GM20431 (cell line): ENCODE measurements around the gene TEDC1.

Experiments
- in situ Hi-C: fragments of 300-500 bp; cut with MseI, MboI; formaldehyde crosslinking; loops from one replicate; pipeline ENCODE4 v1.15.0; 2020; ENCODE audit warnings: low sequenced_read_pairs; ENCODE audit not compliant: unreplicated experiment

Gene TEDC1

DNA sequence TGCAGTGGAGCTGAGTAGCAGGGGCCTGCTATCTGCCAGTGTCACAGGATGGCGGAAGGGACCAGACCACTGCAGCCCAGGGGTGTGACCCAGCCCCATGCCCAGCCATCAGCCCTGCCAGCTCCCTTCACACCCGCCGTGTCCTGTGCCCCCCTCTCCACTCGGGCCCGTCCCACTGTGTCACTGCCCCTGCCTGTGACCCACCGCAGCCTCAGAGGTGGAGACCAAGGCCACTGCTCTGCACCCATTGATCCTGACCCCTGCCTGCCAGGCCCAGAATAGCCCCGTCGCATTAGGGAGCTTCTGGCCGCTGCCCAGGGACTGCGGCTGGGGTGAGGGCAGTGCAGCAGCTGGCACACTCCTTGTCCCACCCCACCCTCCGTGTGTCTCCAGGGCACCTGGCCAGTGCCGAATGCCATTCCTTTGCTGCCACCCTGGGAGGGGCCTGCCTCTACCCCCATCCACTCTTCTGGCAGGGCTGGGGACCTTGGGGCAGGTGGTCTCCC is 18.5 kb upstream of the TEDC1 start:
- in situ Hi-C loops, result no loop called here

DNA sequence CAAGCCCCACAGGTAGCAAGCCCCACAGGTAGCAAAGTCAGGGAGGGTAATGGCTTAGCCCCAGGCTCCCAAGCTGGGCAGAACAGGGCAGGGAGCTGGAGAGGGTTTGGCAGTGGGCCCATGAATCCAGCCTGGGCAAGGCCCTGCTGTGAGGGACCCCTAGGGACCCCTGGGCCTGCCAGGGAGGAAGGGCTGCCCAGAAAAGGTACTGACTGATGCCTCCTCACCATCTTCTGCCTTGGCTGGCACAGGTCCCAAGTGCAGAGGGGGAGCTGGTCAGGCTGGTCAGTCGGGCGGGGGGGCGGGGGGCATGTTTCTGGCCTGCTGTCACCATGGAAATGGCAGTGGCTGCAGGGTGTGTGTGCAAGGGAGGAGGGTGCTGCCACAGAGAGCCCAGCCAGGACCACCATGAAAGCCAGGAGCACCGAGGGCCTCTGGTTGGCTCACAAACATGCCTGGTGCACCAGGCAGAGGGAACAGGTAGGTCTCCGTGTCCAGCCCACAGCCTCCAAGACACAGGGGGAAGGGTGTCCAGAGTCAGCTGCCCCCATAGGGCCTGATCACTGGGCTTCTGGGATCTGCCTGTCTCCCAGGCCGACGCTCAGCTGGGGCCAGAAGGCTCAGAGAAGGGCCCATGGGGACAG is 17.9 kb upstream of the TEDC1 start:
- in situ Hi-C loops, result no loop called here

- in situ Hi-C loops, result no loop called here
Observed at GRCh38 chr14:105473677-105474482, 17.2 kb upstream of the TEDC1 start.

DNA sequence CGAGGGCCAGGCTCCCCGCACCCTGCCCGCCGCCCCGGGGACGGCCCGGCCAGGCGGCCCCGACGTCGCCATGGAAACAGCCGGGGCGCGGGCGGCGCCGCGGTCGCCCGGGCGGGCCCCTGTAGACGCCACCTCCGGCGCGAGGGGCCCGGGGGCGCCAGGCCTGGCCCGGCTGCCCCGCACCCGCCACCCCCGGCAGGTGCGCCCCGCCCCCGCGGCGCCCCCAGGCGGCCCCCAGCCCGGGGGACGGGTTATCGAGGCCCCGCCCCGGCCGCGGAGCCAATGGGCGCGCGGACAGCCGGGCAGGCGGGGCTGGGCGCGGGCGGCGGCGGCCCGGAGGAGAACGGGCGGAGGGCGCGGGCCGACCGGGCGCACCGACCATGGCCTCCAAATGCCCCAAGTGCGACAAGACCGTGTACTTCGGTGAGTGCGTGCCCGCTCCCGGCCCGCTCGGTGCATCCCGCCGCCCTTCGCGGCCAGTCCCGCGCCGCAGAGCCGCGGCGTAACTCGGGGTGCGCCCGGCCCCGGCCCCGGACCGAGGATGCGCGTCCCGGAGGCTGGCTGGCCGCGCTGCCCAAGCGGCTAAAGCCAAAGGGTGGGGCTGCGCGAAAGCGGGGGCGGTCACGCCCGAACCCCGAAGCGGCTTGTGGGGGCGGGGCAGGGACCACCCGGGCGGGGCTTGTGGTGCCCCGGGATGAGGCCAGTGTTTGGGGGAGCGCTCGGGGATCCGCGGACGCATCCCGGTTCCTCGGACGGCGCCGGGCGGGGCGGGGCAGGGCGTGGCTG is 16.4 kb upstream of the TEDC1 start, which contains the start of gene CRIP2:
TSS of gene CRIP2 (plus strand) at position 339 of the 786 bp plus-strand sequence. CDS start at position 381, 42 bp downstream.
- in situ Hi-C loops, result no loop called here

DNA sequence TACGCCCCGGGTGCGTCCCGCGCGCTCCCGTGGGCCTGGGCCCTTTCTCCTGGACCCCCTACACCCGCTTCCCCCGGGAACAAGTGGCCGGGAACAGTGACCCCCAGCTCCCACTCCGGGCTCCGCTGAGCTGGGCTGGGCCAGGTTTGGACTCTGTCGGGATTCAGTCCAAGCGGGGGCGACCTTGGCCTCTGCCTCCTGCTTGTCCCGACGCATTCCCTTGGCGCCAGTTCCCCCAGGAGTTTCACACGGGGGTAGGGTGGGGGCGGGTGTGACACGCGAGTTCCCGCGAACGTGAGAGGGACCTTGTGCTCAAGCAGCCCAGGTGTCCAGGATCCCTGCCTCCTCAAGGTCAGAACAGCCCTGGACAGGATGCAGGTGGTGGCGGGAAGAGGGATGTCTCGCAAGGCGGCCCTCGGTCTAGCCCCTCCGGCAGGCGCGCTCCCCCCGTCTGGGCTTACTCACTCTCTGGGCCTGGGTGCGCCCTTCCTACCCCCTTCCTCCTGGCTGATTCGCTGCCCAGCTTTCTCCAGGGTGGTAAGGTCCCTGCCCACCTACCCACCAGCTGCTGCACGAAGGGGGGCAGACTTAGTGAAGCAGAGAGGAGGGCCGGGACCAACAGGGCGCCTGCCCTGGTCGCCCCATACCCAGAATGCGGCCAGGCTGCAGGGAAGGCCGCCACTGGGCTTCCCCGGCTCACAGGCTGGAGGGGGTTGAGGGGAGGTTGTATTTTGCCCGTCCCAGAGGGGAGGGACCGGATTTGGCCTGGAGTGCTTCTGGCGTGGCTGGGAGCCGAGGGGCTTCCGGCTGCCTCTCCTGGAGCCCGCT is 15.6 kb upstream of the TEDC1 start:
- in situ Hi-C loops, result no loop called here

DNA sequence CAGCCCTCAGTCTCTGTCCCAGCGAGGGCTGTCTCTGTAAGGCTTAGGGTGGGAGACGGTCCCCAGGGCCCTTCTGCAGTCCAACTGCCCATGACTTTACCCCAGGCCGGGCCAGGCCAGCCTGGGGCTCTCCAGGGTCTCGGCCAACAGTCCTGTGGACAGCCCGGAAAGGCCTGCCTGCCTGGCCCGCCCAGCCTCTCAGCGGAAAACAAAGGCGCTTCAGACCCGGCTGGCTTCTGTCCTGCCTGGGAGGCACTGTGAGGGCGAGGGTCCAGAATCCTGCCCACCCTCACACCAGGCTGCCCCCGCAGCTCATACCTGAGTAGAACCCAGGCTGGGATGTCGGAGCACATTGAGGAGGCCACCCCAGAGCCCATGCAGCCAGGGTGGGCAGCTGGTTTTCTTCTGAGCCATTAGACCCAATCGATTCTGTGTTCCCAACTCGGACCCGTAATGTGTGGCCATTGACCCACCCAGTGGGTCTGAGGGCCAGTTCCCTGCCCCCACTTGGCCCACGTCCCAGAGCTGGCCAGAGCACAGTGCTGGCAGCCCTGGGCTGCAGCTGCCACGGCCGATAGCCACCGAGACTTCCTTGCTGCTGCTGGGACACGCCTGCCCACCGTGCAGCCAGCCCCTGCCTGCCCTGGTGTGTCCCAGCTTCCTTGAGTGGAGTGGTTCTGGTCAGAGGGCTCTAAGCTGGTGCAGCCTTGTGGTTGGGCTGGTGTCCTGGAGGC is 14.8 kb upstream of the TEDC1 start:
- in situ Hi-C loops, result no loop called here

DNA sequence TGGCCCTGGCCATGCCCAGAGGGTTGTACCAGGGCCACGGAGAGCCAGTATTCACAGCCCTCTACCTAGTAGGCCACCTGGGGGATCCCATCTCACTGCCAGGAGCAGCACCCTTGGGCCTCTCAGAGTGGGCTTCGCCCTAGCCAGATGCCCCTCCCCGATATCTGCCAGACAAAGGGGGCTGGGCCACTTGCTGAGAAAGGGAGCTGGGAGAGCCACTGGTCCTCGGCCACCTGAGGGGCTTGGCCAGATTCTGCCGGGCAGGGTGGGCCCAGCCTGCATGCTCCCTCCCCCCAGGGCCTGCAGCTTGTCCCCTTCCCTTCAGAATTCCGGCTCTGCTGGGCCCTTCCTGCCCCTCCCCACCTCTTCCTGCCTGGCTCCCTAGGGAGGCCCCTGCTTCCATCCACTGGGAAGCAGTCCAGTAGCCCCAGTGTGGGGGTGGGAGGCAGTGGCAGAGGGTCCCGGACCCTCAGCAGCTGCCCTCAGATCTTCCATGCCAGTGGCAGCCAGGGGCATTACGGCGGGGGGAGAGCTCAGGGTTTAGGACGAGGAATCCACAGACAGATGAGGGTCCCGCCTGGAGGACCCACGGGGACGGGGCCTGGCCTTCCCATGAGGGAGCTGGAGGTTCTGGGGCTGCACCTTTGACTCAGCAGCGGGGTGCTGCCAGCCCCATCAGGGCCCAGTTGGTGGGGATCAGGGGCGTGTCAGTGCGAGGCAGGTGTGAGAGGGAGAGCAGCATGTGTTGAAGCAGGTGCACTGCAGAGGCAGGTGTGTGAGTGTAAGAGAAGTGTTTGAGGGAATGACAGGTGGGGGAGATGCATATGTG is 14.0 kb upstream of the TEDC1 start:
- in situ Hi-C loops, result no loop called here

DNA sequence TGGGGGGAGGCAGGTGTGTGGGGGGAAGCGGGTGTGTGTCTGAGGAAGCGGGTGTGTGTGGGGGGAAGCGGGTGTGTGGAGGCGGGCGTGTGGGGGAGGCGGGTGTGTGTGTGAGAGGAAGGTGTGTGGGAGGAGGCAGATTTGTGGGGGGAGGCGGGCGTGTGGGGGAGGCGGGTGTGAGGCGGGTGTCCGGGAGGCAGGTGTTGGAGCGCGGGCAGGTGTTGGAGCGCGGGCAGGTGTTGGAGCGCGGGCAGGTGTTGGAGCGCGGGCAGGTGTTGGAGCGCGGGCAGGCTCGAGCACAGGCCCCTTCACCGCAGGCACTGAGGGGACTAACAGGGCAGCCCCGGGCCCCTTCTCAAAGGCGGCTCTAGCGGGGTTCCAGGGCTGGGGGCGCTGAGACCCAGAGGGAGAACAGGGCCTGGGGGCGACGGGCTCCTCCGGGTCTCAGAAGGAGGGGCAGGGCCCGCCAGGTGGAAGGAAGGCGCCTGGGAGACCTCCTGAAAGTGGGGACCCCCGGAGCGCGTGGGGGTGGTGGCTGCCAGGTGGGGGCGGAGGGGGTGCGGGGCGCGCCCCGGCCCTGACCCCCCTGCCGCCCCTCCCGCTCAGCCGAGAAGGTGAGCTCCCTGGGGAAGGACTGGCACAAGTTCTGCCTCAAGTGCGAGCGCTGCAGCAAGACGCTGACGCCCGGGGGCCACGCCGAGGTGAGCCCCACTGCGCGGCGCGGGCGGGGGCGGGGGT is 13.2 kb upstream of the TEDC1 start:
- in situ Hi-C loops, result no loop called here

- in situ Hi-C loops, result no loop called here
Observed at GRCh38 chr14:105478398-105479251, 12.4 kb upstream of the TEDC1 start.

DNA sequence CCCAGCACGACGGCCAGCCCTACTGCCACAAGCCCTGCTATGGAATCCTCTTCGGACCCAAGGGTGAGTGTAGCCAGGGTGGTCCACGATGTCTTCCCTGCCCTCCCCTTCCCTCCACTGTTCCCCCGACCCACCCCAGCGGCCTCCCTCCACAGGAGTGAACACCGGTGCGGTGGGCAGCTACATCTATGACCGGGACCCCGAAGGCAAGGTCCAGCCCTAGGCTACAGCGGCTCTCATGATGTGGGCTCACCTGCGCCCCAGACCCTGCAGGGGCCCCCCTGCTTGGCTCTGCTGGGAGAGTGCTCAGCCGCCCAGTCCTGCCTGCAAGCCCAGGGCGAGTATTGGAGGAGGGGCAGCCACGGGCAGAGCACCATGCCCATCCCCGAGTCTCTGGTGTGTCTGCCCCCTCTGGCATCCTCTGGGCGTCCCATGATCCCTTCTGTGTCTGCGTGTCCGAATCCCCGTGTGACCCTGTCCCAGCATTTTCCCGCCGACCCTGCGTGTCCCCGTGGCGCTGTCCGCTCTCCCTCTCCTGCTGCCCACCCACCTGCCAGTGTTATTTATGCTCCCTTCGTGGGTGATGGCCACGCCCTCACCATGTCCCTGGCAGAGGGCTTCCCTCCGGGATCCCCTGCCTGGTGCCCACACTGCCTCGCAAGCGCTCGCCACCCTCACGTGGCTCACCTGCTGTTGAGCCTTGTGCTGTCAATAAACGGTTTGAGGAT is 11.5 kb upstream of the TEDC1 start:
- in situ Hi-C loops, result no loop called here

- in situ Hi-C loops, result no loop called here
Observed at GRCh38 chr14:105480199-105480746, 10.8 kb upstream of the TEDC1 start.

DNA sequence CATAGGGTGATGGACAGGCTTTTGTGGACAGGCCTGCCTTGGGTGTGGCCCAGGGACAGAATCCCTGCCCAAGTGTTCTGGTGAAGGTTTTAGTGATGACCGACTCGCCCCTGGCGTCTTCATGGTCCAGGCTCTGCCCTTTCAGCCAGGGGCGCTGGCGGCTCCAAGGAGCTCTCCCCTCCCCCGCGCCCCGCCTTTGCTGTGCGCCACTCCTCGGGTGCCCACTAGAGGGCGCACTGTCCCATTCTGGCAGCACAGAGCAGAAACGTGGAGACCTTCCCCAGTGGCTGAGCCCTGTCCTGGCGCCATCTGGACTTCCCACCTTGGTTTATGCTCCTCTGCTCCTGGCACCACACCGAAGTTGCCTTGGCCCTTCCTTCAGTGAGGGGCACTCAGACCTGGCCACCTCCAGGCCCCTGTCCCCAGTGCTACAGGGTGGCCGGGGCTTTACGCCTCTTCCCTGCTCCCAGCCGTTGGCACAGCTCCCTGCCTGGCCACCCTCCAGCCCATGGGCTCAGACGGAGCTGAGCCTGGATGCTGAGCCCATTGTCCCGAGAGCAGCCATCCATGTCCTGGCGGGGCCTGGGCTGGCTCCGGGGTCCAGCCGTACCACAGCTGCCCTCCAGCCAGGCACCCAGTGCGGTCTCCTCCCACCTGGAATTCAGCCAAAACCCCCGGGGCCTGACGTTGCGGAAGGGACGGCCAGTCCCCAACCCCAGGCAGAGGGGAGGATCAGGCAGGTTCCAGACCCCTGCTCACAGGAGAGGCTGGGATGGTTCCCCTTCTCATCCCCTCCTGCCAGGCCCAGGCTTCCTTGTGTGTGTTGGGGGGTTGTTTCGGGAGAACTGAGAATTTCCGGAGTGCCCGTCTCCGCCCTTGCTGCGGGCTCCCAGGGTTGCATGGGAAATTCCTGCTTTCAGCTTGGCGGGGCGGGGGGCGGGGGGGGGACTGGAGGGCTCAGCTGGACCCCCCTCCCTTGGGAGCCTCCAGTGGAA is 9.9 kb upstream of the TEDC1 start:
- in situ Hi-C loops, result no loop called here

DNA sequence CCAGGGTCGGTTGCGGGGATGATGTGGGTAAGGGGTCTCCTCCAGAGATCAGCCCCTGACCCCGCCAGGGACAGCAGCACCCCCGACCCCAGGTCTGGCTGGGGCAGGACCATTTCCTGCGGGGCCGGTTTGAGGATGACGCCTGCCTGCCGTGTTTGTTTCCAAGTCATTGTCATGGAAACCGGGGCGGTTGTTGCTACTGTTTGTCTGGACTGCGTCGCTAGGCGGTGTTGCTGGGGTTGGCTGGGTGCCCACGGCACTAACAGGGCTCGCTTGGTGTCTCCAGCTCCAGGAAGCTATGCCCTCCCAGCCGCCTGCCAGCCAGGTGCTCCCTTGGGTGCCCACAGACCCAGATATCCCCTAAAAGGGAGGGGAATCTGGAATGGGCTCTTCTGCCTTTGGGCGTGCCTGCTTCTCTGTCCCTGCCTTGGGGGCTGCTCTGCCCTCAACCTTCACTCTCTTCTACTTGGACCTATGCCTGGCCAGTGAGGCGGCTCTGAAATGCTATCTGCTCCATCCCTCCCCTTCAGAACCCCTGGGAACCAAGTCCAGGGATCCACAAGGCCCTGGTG is 9.1 kb upstream of the TEDC1 start:
- in situ Hi-C loops, result no loop called here

DNA sequence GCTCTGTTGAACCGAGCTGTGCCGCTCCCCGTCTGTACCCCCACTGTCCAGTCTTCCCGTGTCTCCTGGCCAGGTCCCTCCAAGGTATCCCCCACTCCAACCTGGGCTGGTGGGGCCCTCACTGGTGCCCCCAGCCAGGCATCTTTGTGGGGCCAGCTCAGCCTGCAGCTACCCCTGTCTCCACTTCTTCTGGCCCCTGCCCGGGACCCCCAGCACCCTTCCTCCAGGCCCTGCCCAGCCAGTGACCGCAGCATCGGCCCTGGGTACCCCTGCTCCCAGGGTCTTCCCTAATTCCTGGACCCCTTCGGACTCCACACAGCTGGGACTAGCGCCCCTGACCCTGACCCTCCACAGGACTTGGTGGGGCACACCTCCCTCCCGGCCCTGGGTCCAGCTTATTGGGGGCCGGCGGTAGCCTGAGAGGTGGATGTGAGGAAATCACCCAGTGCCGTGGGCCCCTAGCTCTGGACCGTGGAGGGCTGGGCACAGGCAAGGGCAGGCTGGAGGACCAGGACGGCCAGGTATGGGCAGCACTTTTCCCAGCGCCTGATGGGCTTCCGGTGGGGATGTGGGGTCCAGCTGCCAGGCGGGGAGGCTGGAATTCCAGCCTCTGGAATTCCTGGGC is 8.4 kb upstream of the TEDC1 start:
- in situ Hi-C loops, result no loop called here
